ENCODE measurements around the gene KREMEN2. TPM values are rescaled to one million over a fixed set of nuclear protein-coding genes. Genes with fewer than 3 reads are reported as not detected.

Gene KREMEN2
- total and polyA plus RNA-seq, 2 of the 8 experiments (the other 6 are each of a cell fraction or from before 2014, with no cell fraction given), result 6.6 to 7.0 TPM

GRCh38 chr16:3004319-3004718 lies 40.2 kb downstream of the KREMEN2 start (continued):
- no peak for TF ChIP-seq RBBP5 (IDR thresholded peaks at IDR 0.05; ENCODE audit: borderline replicate concordance, low read depth, low read length)
- no peak for TF ChIP-seq PHF8 (conservative IDR thresholded peaks at IDR 0.05; ENCODE audit: low read depth, low read length)
- no peak for TF ChIP-seq JUN (IDR thresholded peaks at IDR 0.05; ENCODE audit: low read depth, low read length)
